OCI-LY7 (cell line): Measurements from ENCODE around the gene POTEI.
"Not testable (repeated sequence)": the region's sequence is repeated elsewhere in the genome, so short reads cannot be mapped to it uniquely, and the experiment has no call there.

ENCODE experiments used
- CTCF ChIP-seq: fragments of 200-600 bp; sonication (generic); conservative IDR thresholded peaks from 2 replicates; pipeline ENCODE4 v1.5.1; 2014; ENCODE audit warnings: mild to moderate bottlenecking, antibody characterized with exemption, low read length, moderate library complexity, mixed read lengths
- EZH2phosphoT487 ChIP-seq: fragments of 200-600 bp; sonication (generic); IDR thresholded peaks from 2 replicates; pipeline ENCODE4 v1.6.1; 2018; ENCODE audit warnings: low read depth, borderline replicate concordance, mild to moderate bottlenecking, mixed run types, antibody characterized with exemption, low read length, moderate library complexity, mixed read lengths

GRCh38 chr2:130536654-130537053 lies 27.5 kb upstream of the POTEI start:
- not testable (repeated sequence) for TF ChIP-seq EZH2phosphoT487, CTCF
